ENCODE data around the gene CTNNBIP1. TPM values are rescaled to one million over a fixed set of nuclear protein-coding genes. Genes with fewer than 3 reads are reported as not detected.

The CTNNBIP1 gene
- total and polyA plus RNA-seq, 2 of the 8 experiments (the other 6 are each of a cell fraction or from before 2014, with no cell fraction given), result 40.9 to 46.6 TPM

- H2BK15ac ChIP-seq (ENCODE audit: low read length), result no peak overlapping the region
- no peak overlapping the region for H3K56ac ChIP-seq (replicated peaks; ENCODE audit: insufficient read length, low read depth, low read length)
- peaks cover 12% of the 10 kb centered on the region for H3K79me1 ChIP-seq (ENCODE audit: low read depth, low read length)
- DNase-seq (ENCODE audit: low read depth in 1 of 2, low spot score in 2 of 2) (no peak), FAIRE-seq (no peak)
- no peak overlapping the region for H3K4ac ChIP-seq (replicated peaks; ENCODE audit: insufficient read length, low read depth, low read length)
- no peak overlapping the region for H2BK20ac ChIP-seq (ENCODE audit: low read length)
- no peak overlapping the region for H3K14ac ChIP-seq (ENCODE audit: insufficient read length)
- H3K79me2 ChIP-seq (ENCODE audit: control insufficient read depth in 1 of 2, insufficient read depth in 2 of 2, low read length in 2 of 2), result peaks cover 4 to 29% of the 10 kb centered on the region in 2 experiments; a peak in 2 of 4 replicates
- H3K18ac ChIP-seq (ENCODE audit: extremely low read depth, low read length), result no peak overlapping the region
- no peak overlapping the region for H3K27ac ChIP-seq (ENCODE audit: low read depth, low read length)
- H3K23me2 ChIP-seq (ENCODE audit: low read depth, low read length), result no peaks in the 10 kb centered on the region
- no peaks in the 10 kb centered on the region for H3K9me3 ChIP-seq (ENCODE audit: insufficient read depth in 2 of 2, low read depth in 1 of 2, low read length in 1 of 2)
- no peak overlapping the region for H2BK120ac ChIP-seq (replicated peaks; ENCODE audit: low read depth, low read length)
- 88% methylated on average over 9 of the region's 9 CpGs; no CpG with 5 or more reads in 1 of the 2 experiments for WGBS, 2 experiments (ENCODE audit: extremely low coverage in 1 of 2, insufficient coverage in 1 of 2, insufficient read length in 1 of 2, insufficient replicate concordance in 2 of 2, low coverage in 1 of 2, low lambda C conversion rate in 2 of 2, missing lambda C conversion rate in 1 of 2)
- peaks cover 0 to 7% of the 10 kb centered on the region in 2 experiments for H4K20me1 ChIP-seq (replicated peaks in 1 of 2; ENCODE audit: control insufficient read depth in 1 of 2, insufficient read depth in 2 of 2, low read length in 2 of 2)
- TF ChIP-seq SIX5 (IDR thresholded peaks at IDR 0.05; ENCODE audit: low read depth, low read length), result no peak
- no peak overlapping the region for H3K9ac ChIP-seq (replicated peaks in 1 of 4; ENCODE audit: extremely low read depth in 1 of 4, low read depth in 3 of 4, low read length in 3 of 4)
- H3K36me3 ChIP-seq (ENCODE audit: control insufficient read depth in 2 of 4, insufficient read depth in 4 of 4, low read length in 3 of 4), result no peaks in the 10 kb centered on the region
- no peak overlapping the region for H4K91ac ChIP-seq (replicated peaks; ENCODE audit: insufficient read length, low read length)
- H4K5ac ChIP-seq (ENCODE audit: insufficient read length, low read depth, low read length), result no peak overlapping the region
- H2AFZ ChIP-seq (ENCODE audit: low read length), result no peak overlapping the region
- no peak overlapping the region for H2AK5ac ChIP-seq (ENCODE audit: low read depth, low read length)
- POLR2A ChIA-PET (ENCODE audit: partially characterized antibody), result interaction anchor here (0.9 to 1.4 kb wide), 3 partner anchors 15 to 40 kb away, joined by 3 to 5 read pairs (median 4); partner anchors contain the start of genes LZIC and NMNAT1
- H3K23ac ChIP-seq (ENCODE audit: insufficient read length), result no peak overlapping the region
- H3K27me3 ChIP-seq (replicated peaks in 1 of 4; ENCODE audit: control insufficient read depth in 3 of 4, extremely low read depth in 1 of 4, insufficient read depth in 3 of 4, low read length in 3 of 4), result no peaks in the 10 kb centered on the region
- H3K4me1 ChIP-seq (replicated peaks in 1 of 4; ENCODE audit: control insufficient read depth in 3 of 4, insufficient read depth in 4 of 4, low read length in 3 of 4), result peaks cover 1 to 3% (median 2%) of the 10 kb centered on the region in 4 experiments; a peak in 5 of 7 replicates
- no peak overlapping the region for H4K8ac ChIP-seq (ENCODE audit: extremely low read depth, insufficient read depth, low read length)
- H3K4me3 ChIP-seq (ENCODE audit: extremely low read depth in 1 of 4, insufficient read depth in 2 of 4, low read depth in 3 of 4, low read length in 4 of 4), result no peak overlapping the region
- CTCF ChIA-PET (ENCODE audit: partially characterized antibody), result interaction anchor here (0.6 to 2.3 kb wide), 7 partner anchors 10 to 615 kb away, joined by 3 to 8 read pairs (median 3); no protein-coding TSS in a partner anchor
- H3K4me2 ChIP-seq (ENCODE audit: insufficient read depth in 1 of 2, low read depth in 2 of 2, low read length in 2 of 2), result no peak overlapping the region
- no peak overlapping the region for H2BK12ac ChIP-seq (ENCODE audit: low read depth, low read length)
- no peak overlapping the region for H2BK5ac ChIP-seq (ENCODE audit: low read depth, low read length)
Measured at GRCh38 chr1:9903801-9904527, 6.1 kb downstream of the CTNNBIP1 start.
